GM13976 (cell line): ENCODE data around the gene PRRT1.

ENCODE experiments used
- DNase-seq: peaks from one replicate; pipeline ENCODE4 v3.0.0; 2012; ENCODE audit warnings: low spot score
- in situ Hi-C: fragments of 300-500 bp; cut with MboI; formaldehyde crosslinking; loops from one replicate; pipeline ENCODE4 v1.12.0; 2022; ENCODE audit warnings: low sequenced_read_pairs, mixed read lengths, inconsistent platforms; ENCODE audit not compliant: unreplicated experiment
- TF ChIP-seq, protein P1 (sequence below): IDR thresholded peaks from 2 replicates; pipeline ENCODE4 v1.5.1; 2012; ENCODE audit warnings: borderline replicate concordance, mild to moderate bottlenecking; ENCODE audit not compliant: insufficient read depth; ENCODE audit errors: extremely low read depth, missing control alignments, control extremely low read depth

Gene PRRT1

GRCh38 chr6:32171234-32171633 lies 19.5 kb upstream of the PRRT1 start:
- no peak for DNase-seq
- TF ChIP-seq, protein P1, sequence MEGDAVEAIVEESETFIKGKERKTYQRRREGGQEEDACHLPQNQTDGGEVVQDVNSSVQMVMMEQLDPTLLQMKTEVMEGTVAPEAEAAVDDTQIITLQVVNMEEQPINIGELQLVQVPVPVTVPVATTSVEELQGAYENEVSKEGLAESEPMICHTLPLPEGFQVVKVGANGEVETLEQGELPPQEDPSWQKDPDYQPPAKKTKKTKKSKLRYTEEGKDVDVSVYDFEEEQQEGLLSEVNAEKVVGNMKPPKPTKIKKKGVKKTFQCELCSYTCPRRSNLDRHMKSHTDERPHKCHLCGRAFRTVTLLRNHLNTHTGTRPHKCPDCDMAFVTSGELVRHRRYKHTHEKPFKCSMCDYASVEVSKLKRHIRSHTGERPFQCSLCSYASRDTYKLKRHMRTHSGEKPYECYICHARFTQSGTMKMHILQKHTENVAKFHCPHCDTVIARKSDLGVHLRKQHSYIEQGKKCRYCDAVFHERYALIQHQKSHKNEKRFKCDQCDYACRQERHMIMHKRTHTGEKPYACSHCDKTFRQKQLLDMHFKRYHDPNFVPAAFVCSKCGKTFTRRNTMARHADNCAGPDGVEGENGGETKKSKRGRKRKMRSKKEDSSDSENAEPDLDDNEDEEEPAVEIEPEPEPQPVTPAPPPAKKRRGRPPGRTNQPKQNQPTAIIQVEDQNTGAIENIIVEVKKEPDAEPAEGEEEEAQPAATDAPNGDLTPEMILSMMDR, result no peak
- in situ Hi-C loops, result no loop called here

DNA sequence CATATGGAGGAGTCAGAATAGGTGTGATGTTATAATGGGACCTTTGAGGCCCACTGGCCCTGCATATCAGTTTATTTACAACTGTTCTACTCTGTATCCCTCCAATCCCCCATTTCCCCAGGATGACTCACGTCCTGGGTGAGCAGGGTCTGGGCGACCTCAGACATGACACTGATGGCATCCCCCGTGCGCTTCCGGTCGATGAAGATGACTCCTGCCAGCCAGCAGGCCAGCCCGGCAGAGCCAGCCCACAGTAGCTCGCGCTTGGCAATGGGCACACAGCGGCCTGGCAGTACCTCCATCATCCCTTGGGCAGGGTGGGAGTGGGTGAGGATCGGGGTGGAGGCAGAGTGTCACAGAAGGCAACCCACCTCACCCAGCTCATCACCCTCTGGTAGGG lies 18.6 kb upstream of the PRRT1 start:
- TF ChIP-seq, protein P1, result no peak
- DNase-seq, result no peak
- in situ Hi-C loops, result no loop called here

- in situ Hi-C loops, result no loop called here
- TF ChIP-seq, protein P1, result no peak
- DNase-seq, result no peak
Observed at GRCh38 chr6:32168807-32169591, 17.3 kb upstream of the PRRT1 start.

GRCh38 chr6:32168350-32168749 lies 16.6 kb upstream of the PRRT1 start:
- in situ Hi-C loops, result no loop called here
- DNase-seq, result no peak
- TF ChIP-seq, protein P1, result no peak

- DNase-seq, result no peak
- TF ChIP-seq, protein P1, result no peak
- in situ Hi-C loops, result no loop called here
Observed at GRCh38 chr6:32167761-32168262, 16.1 kb upstream of the PRRT1 start.

- DNase-seq, result no peak
- in situ Hi-C loops, result no loop called here
- TF ChIP-seq, protein P1, result no peak
Observed at GRCh38 chr6:32167154-32167760, 15.5 kb upstream of the PRRT1 start.
